ENCODE data around the gene NUP85.
A peak's percentile ranks its signal among the peaks of the same experiment; 100 is the strongest.

The NUP85 gene

GRCh38 chr17:75263055-75263454, 57.6 kb downstream of the NUP85 start:
- H3K4me3 ChIP-seq (ENCODE audit: low read depth, low read length, poor library complexity, severe bottlenecking), result peak overlapping the region; percentile 82
- H3K27ac ChIP-seq (ENCODE audit: low read depth, low read length, poor library complexity, severe bottlenecking), result no peak overlapping the region
- peaks cover 39% of the 10 kb centered on the region for H3K36me3 ChIP-seq (ENCODE audit: insufficient read depth, low read length)
- peaks cover 36% of the 10 kb centered on the region for H3K79me2 ChIP-seq (ENCODE audit: insufficient read depth, low read length)
- H3K4me1 ChIP-seq (ENCODE audit: insufficient read depth, low read length, severe bottlenecking), result peaks cover 40% of the 10 kb centered on the region
- no peaks in the 10 kb centered on the region for H3K9me3 ChIP-seq (ENCODE audit: low read length)
- no peaks in the 10 kb centered on the region for H3K27me3 ChIP-seq (ENCODE audit: insufficient read depth, low read length)
- TF ChIP-seq, protein P1, sequence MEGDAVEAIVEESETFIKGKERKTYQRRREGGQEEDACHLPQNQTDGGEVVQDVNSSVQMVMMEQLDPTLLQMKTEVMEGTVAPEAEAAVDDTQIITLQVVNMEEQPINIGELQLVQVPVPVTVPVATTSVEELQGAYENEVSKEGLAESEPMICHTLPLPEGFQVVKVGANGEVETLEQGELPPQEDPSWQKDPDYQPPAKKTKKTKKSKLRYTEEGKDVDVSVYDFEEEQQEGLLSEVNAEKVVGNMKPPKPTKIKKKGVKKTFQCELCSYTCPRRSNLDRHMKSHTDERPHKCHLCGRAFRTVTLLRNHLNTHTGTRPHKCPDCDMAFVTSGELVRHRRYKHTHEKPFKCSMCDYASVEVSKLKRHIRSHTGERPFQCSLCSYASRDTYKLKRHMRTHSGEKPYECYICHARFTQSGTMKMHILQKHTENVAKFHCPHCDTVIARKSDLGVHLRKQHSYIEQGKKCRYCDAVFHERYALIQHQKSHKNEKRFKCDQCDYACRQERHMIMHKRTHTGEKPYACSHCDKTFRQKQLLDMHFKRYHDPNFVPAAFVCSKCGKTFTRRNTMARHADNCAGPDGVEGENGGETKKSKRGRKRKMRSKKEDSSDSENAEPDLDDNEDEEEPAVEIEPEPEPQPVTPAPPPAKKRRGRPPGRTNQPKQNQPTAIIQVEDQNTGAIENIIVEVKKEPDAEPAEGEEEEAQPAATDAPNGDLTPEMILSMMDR (IDR thresholded peaks at IDR 0.05; ENCODE audit: low read length), result no peak
- TF ChIP-seq EZH2 (IDR thresholded peaks at IDR 0.05; ENCODE audit: borderline replicate concordance, low read length), result no peak
- H3K9me2 ChIP-seq (ENCODE audit: low read depth, low read length), result no peaks in the 10 kb centered on the region
- peak overlapping the region; percentile 87 for H3K4me2 ChIP-seq (ENCODE audit: low read length)
- H2AFZ ChIP-seq (ENCODE audit: low read length), result no peak overlapping the region
- H3K9ac ChIP-seq (ENCODE audit: low read length), result peak overlapping the region; percentile 89; the same call in 1 of the 2 replicates
- H3F3A ChIP-seq (ENCODE audit: insufficient read depth, low read length), result peaks cover 3% of the 10 kb centered on the region; the same call in 1 of the 2 replicates
- H4K20me1 ChIP-seq (ENCODE audit: insufficient read depth, low read length), result no peaks in the 10 kb centered on the region

DNA sequence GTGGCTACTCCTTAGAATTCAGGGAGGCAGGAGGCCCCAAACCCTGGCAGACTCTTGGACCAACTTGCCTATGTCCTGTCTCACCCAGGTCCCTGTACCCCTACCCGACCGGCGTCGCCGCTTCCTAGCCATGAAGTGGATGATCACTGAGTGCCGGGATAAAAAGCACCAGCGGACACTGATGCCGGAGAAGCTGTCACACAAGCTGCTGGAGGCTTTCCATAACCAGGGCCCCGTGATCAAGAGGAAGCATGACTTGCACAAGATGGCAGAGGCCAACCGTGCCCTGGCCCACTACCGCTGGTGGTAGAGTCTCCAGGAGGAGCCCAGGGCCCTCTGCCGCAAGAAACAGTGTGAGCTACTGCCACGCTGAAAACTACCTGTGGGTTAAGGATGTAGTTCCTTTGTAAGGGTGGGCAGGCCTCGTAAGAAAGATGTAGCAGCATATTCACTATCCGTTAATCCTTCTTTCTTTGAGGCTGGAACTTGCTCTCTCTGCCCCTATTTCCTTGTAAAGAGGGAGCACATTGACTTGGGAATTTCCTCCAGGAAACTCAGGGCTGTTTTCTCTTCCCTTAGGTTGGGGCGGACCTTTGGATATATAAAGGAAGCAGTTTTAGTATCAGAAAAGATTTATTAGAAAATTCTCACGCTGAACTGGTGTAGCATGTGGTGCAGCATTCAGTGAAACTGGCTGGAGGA, 60.3 kb downstream of the NUP85 start:
- Histone ChIP-seq H3K4me1 (ENCODE audit: insufficient read depth, low read length, severe bottlenecking) (peaks cover 43% of the 10 kb centered on the region), H4K20me1 (ENCODE audit: insufficient read depth, low read length) (no peaks in the 10 kb centered on the region), H3K9me2 (ENCODE audit: low read depth, low read length) (no peaks in the 10 kb centered on the region), H3K9me3 (ENCODE audit: low read length) (no peaks in the 10 kb centered on the region), H3K36me3 (ENCODE audit: insufficient read depth, low read length) (peaks cover 39% of the 10 kb centered on the region), H3K4me3 (ENCODE audit: low read depth, low read length, poor library complexity, severe bottlenecking) (no peak overlapping the region), H3K79me2 (ENCODE audit: insufficient read depth, low read length) (peaks cover 10% of the 10 kb centered on the region), H3K27ac (ENCODE audit: low read depth, low read length, poor library complexity, severe bottlenecking) (no peak overlapping the region), H3K9ac (ENCODE audit: low read length) (no peak overlapping the region), H3K27me3 (ENCODE audit: insufficient read depth, low read length) (no peaks in the 10 kb centered on the region), H3K4me2 (ENCODE audit: low read length) (no peak overlapping the region), H2AFZ (ENCODE audit: low read length) (no peak overlapping the region), H3F3A (ENCODE audit: insufficient read depth, low read length) (peaks cover 5% of the 10 kb centered on the region; the same call in 1 of the 2 replicates)
- TF ChIP-seq, protein P1 (IDR thresholded peaks at IDR 0.05; ENCODE audit: low read length), result no peak
- no peak for TF ChIP-seq EZH2 (IDR thresholded peaks at IDR 0.05; ENCODE audit: borderline replicate concordance, low read length)

DNA sequence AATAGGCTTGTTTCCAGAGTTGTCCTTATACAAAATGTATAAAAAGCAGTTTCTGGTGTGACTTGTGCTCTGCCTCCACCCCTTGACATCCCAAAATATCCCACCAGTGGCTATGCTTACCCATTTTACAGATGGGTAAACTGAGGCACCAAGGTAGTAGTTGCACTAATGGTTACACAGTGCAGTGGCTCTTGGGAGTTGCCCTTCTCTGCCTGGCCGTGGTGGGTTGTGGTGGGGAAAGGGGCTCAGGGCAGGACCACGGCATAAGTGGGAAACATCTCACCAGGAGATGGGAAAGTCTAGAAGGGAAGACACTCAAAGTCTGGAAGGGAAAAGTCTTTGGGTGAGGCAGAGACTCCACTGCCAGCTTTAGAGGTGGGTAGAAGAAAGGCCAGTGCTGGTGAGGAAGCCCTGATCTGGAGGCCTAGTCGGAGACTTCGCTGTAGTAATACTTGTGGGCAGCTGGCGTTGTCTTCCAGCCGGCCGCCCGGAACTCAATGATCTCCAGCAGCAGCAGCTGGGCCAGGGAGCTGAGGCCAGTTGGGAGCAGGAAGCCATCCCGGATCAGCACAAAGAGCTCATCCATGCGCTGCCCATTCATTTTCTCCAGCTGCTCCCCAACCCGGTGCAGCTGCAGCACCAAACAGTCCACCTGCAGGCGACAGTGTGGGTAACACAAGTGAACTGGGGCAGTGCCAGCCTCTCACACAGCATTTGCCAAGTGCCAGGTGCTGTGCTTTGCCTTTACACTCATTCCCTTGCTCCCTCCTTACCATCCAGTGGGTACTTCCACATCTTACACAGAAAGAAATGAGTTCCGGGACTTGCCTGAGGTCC, 61.1 kb downstream of the NUP85 start:
- peaks cover 39% of the 10 kb centered on the region for H3K36me3 ChIP-seq (ENCODE audit: insufficient read depth, low read length)
- no peaks in the 10 kb centered on the region for H3K9me3 ChIP-seq (ENCODE audit: low read length)
- peaks cover 43% of the 10 kb centered on the region for H3K4me1 ChIP-seq (ENCODE audit: insufficient read depth, low read length, severe bottlenecking)
- H3K27ac ChIP-seq (ENCODE audit: low read depth, low read length, poor library complexity, severe bottlenecking), result no peak overlapping the region
- no peak overlapping the region for H2AFZ ChIP-seq (ENCODE audit: low read length)
- peaks cover 7% of the 10 kb centered on the region for H3K79me2 ChIP-seq (ENCODE audit: insufficient read depth, low read length)
- H3K27me3 ChIP-seq (ENCODE audit: insufficient read depth, low read length), result no peaks in the 10 kb centered on the region
- TF ChIP-seq, protein P1 (IDR thresholded peaks at IDR 0.05; ENCODE audit: low read length), result no peak
- TF ChIP-seq EZH2 (IDR thresholded peaks at IDR 0.05; ENCODE audit: borderline replicate concordance, low read length), result no peak
- H3K9ac ChIP-seq (ENCODE audit: low read length), result no peak overlapping the region
- H3K4me2 ChIP-seq (ENCODE audit: low read length), result no peak overlapping the region
- H3F3A ChIP-seq (ENCODE audit: insufficient read depth, low read length), result peaks cover 5% of the 10 kb centered on the region; the same call in 1 of the 2 replicates
- no peak overlapping the region for H3K4me3 ChIP-seq (ENCODE audit: low read depth, low read length, poor library complexity, severe bottlenecking)
- no peaks in the 10 kb centered on the region for H4K20me1 ChIP-seq (ENCODE audit: insufficient read depth, low read length)
- no peaks in the 10 kb centered on the region for H3K9me2 ChIP-seq (ENCODE audit: low read depth, low read length)

Measured in OCI-LY1 (cell line).